Peyer's patch (tissue), 4 donors: ENCODE measurements around the gene AP1B1.

Source experiments
- CTCF ChIP-seq, 6 experiments: fragments of 450-650 bp in 4 of 6; fragments of 200-600 bp in 2 of 6; sonication (generic) in 1 of 6; IDR thresholded peaks; one replicate each; pipeline ENCODE4 v1.5.1; 2017 to 2019; ENCODE audit warnings: antibody characterized with exemption in 6 of 6, mild to moderate bottlenecking in 3 of 6, moderate library complexity in 1 of 6
- POLR2A ChIP-seq, 2 donors: fragments of 450-650 bp; IDR thresholded peaks; one replicate each; pipeline ENCODE4 v1.5.1; 2017; ENCODE audit warnings: antibody characterized with exemption in 2 of 2, mild to moderate bottlenecking in 2 of 2, moderate library complexity in 2 of 2

- TF ChIP-seq POLR2A (IDR thresholded peaks at IDR 0.05) (no peak), CTCF (IDR thresholded peaks at IDR 0.05) (no peak)
Measured at GRCh38 chr22:29288837-29289236, 99.5 kb downstream of the AP1B1 start.
